SU-DHL-6 (cell line): Measurements from ENCODE around the gene FUT6.
"Not testable (repeated sequence)": the region's sequence is repeated elsewhere in the genome, so short reads cannot be mapped to it uniquely, and the experiment has no call there.

Experiments used
- EZH2phosphoT487 ChIP-seq: fragments of 200-600 bp; sonication (generic), shearing (Covaris generic); conservative IDR thresholded peaks from 2 replicates; pipeline ENCODE4 v1.6.1; 2018; ENCODE audit warnings: mild to moderate bottlenecking, antibody characterized with exemption, low read length, moderate library complexity, mixed read lengths
- TF ChIP-seq, protein P1 (sequence below): fragments of 200-600 bp; sonication (generic); IDR thresholded peaks from one replicate; pipeline ENCODE4 v1.5.1; 2017; ENCODE audit warnings: antibody characterized with exemption, mild to moderate bottlenecking, low read length, moderate library complexity; ENCODE audit not compliant: insufficient read depth, poor library complexity, severe bottlenecking

GRCh38 chr19:5884065-5884811, 44.7 kb upstream of the FUT6 start:
- TF ChIP-seq, protein P1, sequence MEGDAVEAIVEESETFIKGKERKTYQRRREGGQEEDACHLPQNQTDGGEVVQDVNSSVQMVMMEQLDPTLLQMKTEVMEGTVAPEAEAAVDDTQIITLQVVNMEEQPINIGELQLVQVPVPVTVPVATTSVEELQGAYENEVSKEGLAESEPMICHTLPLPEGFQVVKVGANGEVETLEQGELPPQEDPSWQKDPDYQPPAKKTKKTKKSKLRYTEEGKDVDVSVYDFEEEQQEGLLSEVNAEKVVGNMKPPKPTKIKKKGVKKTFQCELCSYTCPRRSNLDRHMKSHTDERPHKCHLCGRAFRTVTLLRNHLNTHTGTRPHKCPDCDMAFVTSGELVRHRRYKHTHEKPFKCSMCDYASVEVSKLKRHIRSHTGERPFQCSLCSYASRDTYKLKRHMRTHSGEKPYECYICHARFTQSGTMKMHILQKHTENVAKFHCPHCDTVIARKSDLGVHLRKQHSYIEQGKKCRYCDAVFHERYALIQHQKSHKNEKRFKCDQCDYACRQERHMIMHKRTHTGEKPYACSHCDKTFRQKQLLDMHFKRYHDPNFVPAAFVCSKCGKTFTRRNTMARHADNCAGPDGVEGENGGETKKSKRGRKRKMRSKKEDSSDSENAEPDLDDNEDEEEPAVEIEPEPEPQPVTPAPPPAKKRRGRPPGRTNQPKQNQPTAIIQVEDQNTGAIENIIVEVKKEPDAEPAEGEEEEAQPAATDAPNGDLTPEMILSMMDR: not testable (repeated sequence)
- not testable (repeated sequence) for TF ChIP-seq EZH2phosphoT487
